Stomach (tissue), 4 donors: ENCODE measurements around the gene INSIG2.

Experiments
- CTCF ChIP-seq, 7 experiments: fragments of 450-650 bp in 4 of 7; fragments of 200-600 bp in 3 of 7; sonication (generic) in 3 of 7; IDR thresholded peaks; one replicate each; pipeline ENCODE4 v1.5.1; 2016 to 2019; ENCODE audit warnings: antibody characterized with exemption in 7 of 7, control low read depth in 2 of 7, mild to moderate bottlenecking in 1 of 7
- EP300 ChIP-seq: sonication (generic); formaldehyde crosslinking; IDR thresholded peaks from one replicate; pipeline ENCODE4 v1.6.1; 2017; ENCODE audit warnings: antibody characterized with exemption
- POLR2A ChIP-seq, 4 donors: fragments of 450-650 bp; IDR thresholded peaks; one replicate each; pipeline ENCODE4 v1.6.1; 2016; ENCODE audit warnings: antibody characterized with exemption in 4 of 4, control low read depth in 2 of 4, mild to moderate bottlenecking in 1 of 4, moderate library complexity in 1 of 4
- POLR2AphosphoS5 ChIP-seq, 3 donors: sonication (generic); formaldehyde crosslinking; IDR thresholded peaks; one replicate each; pipeline ENCODE4 v1.6.1; 2016; ENCODE audit warnings: antibody characterized with exemption in 3 of 3

GRCh38 chr2:118095610-118096009, 7.3 kb downstream of the INSIG2 start:
- no peak for TF ChIP-seq CTCF (IDR thresholded peaks at IDR 0.05)
- TF ChIP-seq POLR2A (IDR thresholded peaks at IDR 0.05), result no peak
- no peak for TF ChIP-seq POLR2AphosphoS5 (IDR thresholded peaks at IDR 0.05)
- no peak for TF ChIP-seq EP300
